K562 (cell line): ENCODE data around the gene PAFAH2. TPM values are rescaled to one million over a fixed set of nuclear protein-coding genes. Genes with fewer than 3 reads are reported as not detected.

Source experiments
- ATAC-seq: fragments of 200-7000 bp; cut with Tn5 transposase; 3 replicates; pipeline ENCODE4 v1.9.1; 2020; ENCODE audit warnings: moderate library complexity
- BruUV-seq: library from RNA; stranded (reverse); fragments of 400-500 nt; replicated peaks from 2 replicates; lab custom pipeline; 2021; lab: Mats Ljungman, UMichigan
- CTCF ChIA-PET: fragments of 300-600 bp; formaldehyde crosslinking; extraction: SDS; loops from one replicate; lab custom pipeline; 2021; ENCODE audit warnings: low intra/inter-chr PET ratio; lab: Yijun Ruan, JAX
- POLR2A ChIA-PET: fragments of 300-600, 350-650 bp; sonication (Branson Sonifier 250); formaldehyde crosslinking; extraction: SDS; loops from one replicate; lab custom pipeline; 2021; ENCODE audit warnings: antibody characterized with exemption, inconsistent platforms; lab: Yijun Ruan, JAX
- DNase-seq, 4 experiments: peaks; one replicate each; pipeline versions ENCODE4 v3.0.0 to v3.0.0-alpha.2; 2011 to 2018; ENCODE audit warnings: low spot score in 3 of 4, mixed read lengths in 3 of 4; ENCODE audit errors: extremely low read depth in 1 of 4
- FAIRE-seq: peaks from 2 replicates; lab custom pipeline; 2011; peaks lifted over from hg19 to GRCh38; lab: Jason Lieb, UNC
- H2AFZ ChIP-seq: 2 replicates; pipeline ENCODE4 v1.6.0; 2011; ENCODE audit warnings: low read depth, low read length, control low read depth, inconsistent platforms
- H3K27ac ChIP-seq: fragments of 200-600 bp; 3 replicates; pipeline ENCODE4 v1.8.0; 2011; ENCODE audit warnings: low read depth, mild to moderate bottlenecking, control low read depth, inconsistent platforms, low read length, moderate library complexity, mixed read lengths; ENCODE audit errors: extremely low read depth
- H3K27me3 ChIP-seq, 2 experiments: fragments of 300-600 bp in 1 of 2; 2 replicates in 1 of 2; 3 replicates in 1 of 2; pipeline versions ENCODE4 v1.6.0 to v1.8.0; 2011; ENCODE audit warnings: inconsistent platforms in 2 of 2, low read length in 2 of 2, mild to moderate bottlenecking in 1 of 2, mixed read lengths in 1 of 2, moderate library complexity in 1 of 2; ENCODE audit not compliant: control insufficient read depth in 2 of 2, insufficient read depth in 2 of 2
- H3K36me3 ChIP-seq: fragments of 300-600 bp; 3 replicates; pipeline ENCODE4 v1.8.0; 2011; ENCODE audit warnings: mild to moderate bottlenecking, low read length, inconsistent platforms; ENCODE audit not compliant: control insufficient read depth, insufficient read depth
- H3K4me1 ChIP-seq, 2 experiments: fragments of 200-600 bp in 1 of 2; replicated peaks in 1 of 2; 2 replicates in 1 of 2; 3 replicates in 1 of 2; pipeline versions ENCODE4 v1.5.1 to v1.8.0; 2011; ENCODE audit warnings: inconsistent platforms in 2 of 2, low read length in 2 of 2, mild to moderate bottlenecking in 1 of 2, mixed read lengths in 1 of 2, moderate library complexity in 1 of 2; ENCODE audit not compliant: control insufficient read depth in 2 of 2, insufficient read depth in 2 of 2
- H3K4me2 ChIP-seq: 2 replicates; pipeline ENCODE4 v1.6.1; 2011; ENCODE audit warnings: low read length, control low read depth, inconsistent platforms, mixed read lengths; ENCODE audit not compliant: insufficient read depth
- H3K4me3 ChIP-seq: fragments of 200-600 bp; sonication (generic), shearing (Covaris generic); 2 replicates; pipeline ENCODE4 v1.5.1; 2016; ENCODE audit warnings: control low read depth, inconsistent platforms
- H3K79me2 ChIP-seq: fragments of 200-600 bp; 3 replicates; pipeline ENCODE4 v1.8.0; 2011; ENCODE audit warnings: low read length, inconsistent platforms; ENCODE audit not compliant: control insufficient read depth, insufficient read depth
- H3K9ac ChIP-seq, 2 experiments: 2 replicates each; pipeline versions ENCODE4 v1.6.0 to v1.6.1; 2011; ENCODE audit warnings: low read depth in 2 of 2, low read length in 2 of 2, control low read depth in 1 of 2, inconsistent platforms in 1 of 2, mild to moderate bottlenecking in 1 of 2, mixed read lengths in 1 of 2; ENCODE audit not compliant: insufficient read depth in 1 of 2
- H3K9me1 ChIP-seq: one replicate; pipeline ENCODE4 v1.6.0; 2011; ENCODE audit warnings: inconsistent platforms, mild to moderate bottlenecking, low read length, moderate library complexity; ENCODE audit not compliant: control insufficient read depth, insufficient read depth
- H3K9me3 ChIP-seq: replicated peaks from 2 replicates; pipeline ENCODE4 v1.5.1; 2011; ENCODE audit warnings: low read depth, low read length, inconsistent platforms; ENCODE audit not compliant: control insufficient read depth, insufficient read depth
- H4K20me1 ChIP-seq: replicated peaks from 2 replicates; pipeline ENCODE4 v1.6.1; 2011; ENCODE audit warnings: low read length, inconsistent platforms, mixed read lengths; ENCODE audit not compliant: control insufficient read depth, insufficient read depth
- ETV5 ChIP-seq: sonication (generic); formaldehyde crosslinking; IDR thresholded peaks from 2 replicates; pipeline ENCODE4 v1.4.0; 2020; ENCODE audit warnings: low read depth, mild to moderate bottlenecking, missing genetic modification reagents
- FOS ChIP-seq: IDR thresholded peaks from 3 replicates; pipeline ENCODE4 v1.6.1; 2011; ENCODE audit not compliant: insufficient read length; ENCODE audit errors: extremely low read depth
- NR2F6 ChIP-seq: fragments of 450-650 bp; formaldehyde crosslinking; IDR thresholded peaks from 2 replicates; pipeline ENCODE4 v1.4.0; 2020; ENCODE audit warnings: mild to moderate bottlenecking
- POLR2AphosphoS5 ChIP-seq: IDR thresholded peaks from 2 replicates; pipeline ENCODE4 v1.6.1; 2011; ENCODE audit warnings: mild to moderate bottlenecking, low read depth, low read length, moderate library complexity; ENCODE audit not compliant: control insufficient read depth, insufficient read depth
- POU5F1 ChIP-seq: fragments of 150-350 bp; IDR thresholded peaks from 2 replicates; pipeline ENCODE4 v1.6.1; 2014; ENCODE audit warnings: borderline replicate concordance, low read length, low read depth, mild to moderate bottlenecking; ENCODE audit not compliant: partially characterized antibody
- YY1 ChIP-seq, 3 experiments: IDR thresholded peaks; 2 replicates each; pipeline ENCODE4 v1.6.1; 2011; ENCODE audit warnings: low read length in 2 of 3, mild to moderate bottlenecking in 2 of 3, moderate library complexity in 2 of 3, borderline replicate concordance in 1 of 3, control low read depth in 1 of 3, low read depth in 1 of 3; ENCODE audit not compliant: insufficient read depth in 3 of 3, insufficient replicate concordance in 2 of 3, control insufficient read depth in 1 of 3, insufficient read length in 1 of 3; ENCODE audit errors: extremely low read depth in 1 of 3
- ZNF174 ChIP-seq: fragments of 250-450 bp; sonication (Bioruptor Pico); IDR thresholded peaks from 2 replicates; pipeline ENCODE4 v1.4.0; 2020; ENCODE audit warnings: mild to moderate bottlenecking
- ZNF830 ChIP-seq: fragments of 250-450 bp; sonication (Bioruptor Pico); IDR thresholded peaks from 2 replicates; pipeline ENCODE4 v1.5.0; 2021; ENCODE audit warnings: mild to moderate bottlenecking
- WGBS: fragments of 100-300 bp; shearing (Covaris generic); methylation state at CpG from one replicate; pipeline ENCODE4 v1.1.6; 2016; ENCODE audit warnings: low coverage, mixed read lengths; ENCODE audit not compliant: insufficient coverage; ENCODE audit errors: missing lambda C conversion rate; 5-methylcytosine and 5-hydroxymethylcytosine counted together
- in situ Hi-C: fragments of 300-500 bp; cut with MboI; formaldehyde crosslinking; loops from 4 replicates; pipeline ENCODE4 v1.15.0; 2018; ENCODE audit warnings: inconsistent platforms, mixed read lengths
- intact Hi-C: fragments of 100-400 bp; cut with micrococcal nuclease; formaldehyde crosslinking; loops from 2 replicates; pipeline ENCODE4 v1.14.2; 2022
- polyA plus RNA-seq, 8 experiments: library from polyadenylated mRNA; depleted of rRNA in 4 of 8; stranded (reverse) in 5 of 8; unstranded in 3 of 8; fragments of >200 nt; fragmentation: Nextera tagmentation in 2 of 8; fragmentation: Illumina TruSeq in 1 of 8; extraction: Ambion mirVana in 2 of 8; extraction: Trizol in 1 of 8; gene quantifications; 2 replicates each; pipeline versions ENCODE4 v1.2.1 to v1.2.3, GENCODE V29; 2011 to 2014; ENCODE audit warnings: inconsistent platforms in 1 of 8, missing spikeins in 1 of 8
- total RNA-seq, 7 experiments: library from RNA; depleted of rRNA in 6 of 7; stranded (reverse); fragments of >200 nt in 6 of 7; fragmentation: Illumina TruSeq in 2 of 7; extraction: Trizol in 2 of 7; gene quantifications; 2 replicates each; pipeline versions ENCODE4 v1.2.1 to v1.2.3, GENCODE V29; 2011 to 2021; ENCODE audit warnings: low replicate concordance in 1 of 7
- TF ChIP-seq, protein P1 (sequence below): fragments of 450-650 bp; IDR thresholded peaks from 2 replicates; pipeline ENCODE4 v1.7.1; 2018; ENCODE audit warnings: mild to moderate bottlenecking, low read depth; ENCODE audit not compliant: partially characterized antibody
- TF ChIP-seq, protein P2 (sequence below): fragments of 450-650 bp; formaldehyde crosslinking; IDR thresholded peaks from 2 replicates; pipeline ENCODE4 v1.4.0; 2020; ENCODE audit warnings: mild to moderate bottlenecking
- TF ChIP-seq, protein P3 (sequence below): fragments of 450-650 bp; IDR thresholded peaks from 2 replicates; pipeline ENCODE4 v1.6.1; 2016; ENCODE audit warnings: antibody characterized with exemption
- TF ChIP-seq, protein P4 (sequence below): fragments of 200-800 bp; sonication (Bioruptor generic); IDR thresholded peaks from 2 replicates; pipeline ENCODE4 v1.6.1; 2017; ENCODE audit warnings: missing genetic modification characterization, missing compliant biosample characterization
- TF ChIP-seq, protein P5 (sequence below), 2 experiments: fragments of 450-650 bp in 1 of 2; sonication (generic) in 1 of 2; formaldehyde crosslinking; conservative IDR thresholded peaks; 2 replicates each; pipeline versions ENCODE4 v1.4.0 to v1.8.1; 2020 to 2022; ENCODE audit warnings: mild to moderate bottlenecking in 1 of 2, missing genetic modification reagents in 1 of 2

Gene PAFAH2
- total and polyA plus RNA-seq, 9 of the 15 experiments (the other 6 are each of a cell fraction or from before 2014, with no cell fraction given), result 4.2 to 10.9 (median 6.8) TPM

DNA sequence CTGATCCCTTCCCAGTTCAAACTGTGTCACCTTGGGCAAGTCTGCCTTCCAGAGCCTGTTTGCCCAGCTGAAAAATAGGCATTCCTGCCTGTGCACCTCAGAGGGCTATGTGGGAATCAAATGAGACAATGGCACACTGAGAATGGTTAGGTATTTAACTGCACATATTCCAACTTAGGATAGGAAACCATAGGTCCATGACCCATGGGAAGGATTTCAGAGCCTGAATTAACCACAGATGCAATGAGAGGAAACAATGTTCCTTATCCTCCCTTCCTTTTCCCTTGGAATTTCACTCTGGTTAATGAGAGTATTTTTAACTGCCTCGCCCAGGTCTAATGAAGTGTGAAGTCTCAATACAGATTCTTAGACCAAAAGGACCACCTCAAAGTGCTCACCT, 12.7 kb downstream of the PAFAH2 start:
- intact Hi-C loops, result no loop called here
- peaks cover 0 to under 1% of the 10 kb centered on the region in 2 experiments; a peak in 1 of 5 replicates for H3K4me1 ChIP-seq
- DNase-seq (no peak), ATAC-seq (no peak), FAIRE-seq (no peak)
- H2AFZ ChIP-seq, result no peak overlapping the region
- H3K27ac ChIP-seq, result no peak overlapping the region
- TF ChIP-seq, protein P1, sequence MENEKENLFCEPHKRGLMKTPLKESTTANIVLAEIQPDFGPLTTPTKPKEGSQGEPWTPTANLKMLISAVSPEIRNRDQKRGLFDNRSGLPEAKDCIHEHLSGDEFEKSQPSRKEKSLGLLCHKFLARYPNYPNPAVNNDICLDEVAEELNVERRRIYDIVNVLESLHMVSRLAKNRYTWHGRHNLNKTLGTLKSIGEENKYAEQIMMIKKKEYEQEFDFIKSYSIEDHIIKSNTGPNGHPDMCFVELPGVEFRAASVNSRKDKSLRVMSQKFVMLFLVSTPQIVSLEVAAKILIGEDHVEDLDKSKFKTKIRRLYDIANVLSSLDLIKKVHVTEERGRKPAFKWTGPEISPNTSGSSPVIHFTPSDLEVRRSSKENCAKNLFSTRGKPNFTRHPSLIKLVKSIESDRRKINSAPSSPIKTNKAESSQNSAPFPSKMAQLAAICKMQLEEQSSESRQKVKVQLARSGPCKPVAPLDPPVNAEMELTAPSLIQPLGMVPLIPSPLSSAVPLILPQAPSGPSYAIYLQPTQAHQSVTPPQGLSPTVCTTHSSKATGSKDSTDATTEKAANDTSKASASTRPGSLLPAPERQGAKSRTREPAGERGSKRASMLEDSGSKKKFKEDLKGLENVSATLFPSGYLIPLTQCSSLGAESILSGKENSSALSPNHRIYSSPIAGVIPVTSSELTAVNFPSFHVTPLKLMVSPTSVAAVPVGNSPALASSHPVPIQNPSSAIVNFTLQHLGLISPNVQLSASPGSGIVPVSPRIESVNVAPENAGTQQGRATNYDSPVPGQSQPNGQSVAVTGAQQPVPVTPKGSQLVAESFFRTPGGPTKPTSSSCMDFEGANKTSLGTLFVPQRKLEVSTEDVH, result no peak
- TF ChIP-seq NR2F6 (CRISPR knock-in tag) (no peak), ZNF830 (no peak), ZNF174 (CRISPR knock-in tag) (no peak), ETV5 (CRISPR knock-in tag) (no peak), FOS (no peak), POLR2AphosphoS5 (no peak), YY1 (IDR thresholded peaks at IDR 0.05; ENCODE audit: borderline replicate concordance in 1 of 3, control insufficient read depth in 1 of 3, extremely low read depth in 1 of 3, insufficient read depth in 3 of 3, insufficient read length in 1 of 3, insufficient replicate concordance in 2 of 3, low read depth in 1 of 3, low read length in 2 of 3) (no peak), POU5F1 (no peak)
- TF ChIP-seq, protein P2, sequence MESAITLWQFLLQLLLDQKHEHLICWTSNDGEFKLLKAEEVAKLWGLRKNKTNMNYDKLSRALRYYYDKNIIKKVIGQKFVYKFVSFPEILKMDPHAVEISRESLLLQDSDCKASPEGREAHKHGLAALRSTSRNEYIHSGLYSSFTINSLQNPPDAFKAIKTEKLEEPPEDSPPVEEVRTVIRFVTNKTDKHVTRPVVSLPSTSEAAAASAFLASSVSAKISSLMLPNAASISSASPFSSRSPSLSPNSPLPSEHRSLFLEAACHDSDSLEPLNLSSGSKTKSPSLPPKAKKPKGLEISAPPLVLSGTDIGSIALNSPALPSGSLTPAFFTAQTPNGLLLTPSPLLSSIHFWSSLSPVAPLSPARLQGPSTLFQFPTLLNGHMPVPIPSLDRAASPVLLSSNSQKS (CRISPR knock-in tag), result no peak
- TF ChIP-seq, protein P3, sequence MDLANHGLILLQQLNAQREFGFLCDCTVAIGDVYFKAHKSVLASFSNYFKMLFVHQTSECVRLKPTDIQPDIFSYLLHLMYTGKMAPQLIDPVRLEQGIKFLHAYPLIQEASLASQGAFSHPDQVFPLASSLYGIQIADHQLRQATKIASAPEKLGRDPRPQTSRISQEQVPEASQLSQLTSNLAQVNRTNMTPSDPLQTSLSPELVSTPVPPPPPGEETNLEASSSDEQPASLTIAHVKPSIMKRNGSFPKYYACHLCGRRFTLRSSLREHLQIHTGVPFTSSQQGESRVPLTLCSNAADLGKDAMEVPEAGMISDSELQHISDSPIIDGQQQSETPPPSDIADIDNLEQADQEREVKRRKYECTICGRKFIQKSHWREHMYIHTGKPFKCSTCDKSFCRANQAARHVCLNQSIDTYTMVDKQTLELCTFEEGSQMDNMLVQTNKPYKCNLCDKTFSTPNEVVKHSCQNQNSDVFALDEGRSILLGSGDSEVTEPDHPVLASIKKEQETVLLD, result no peak
- TF ChIP-seq, protein P4, sequence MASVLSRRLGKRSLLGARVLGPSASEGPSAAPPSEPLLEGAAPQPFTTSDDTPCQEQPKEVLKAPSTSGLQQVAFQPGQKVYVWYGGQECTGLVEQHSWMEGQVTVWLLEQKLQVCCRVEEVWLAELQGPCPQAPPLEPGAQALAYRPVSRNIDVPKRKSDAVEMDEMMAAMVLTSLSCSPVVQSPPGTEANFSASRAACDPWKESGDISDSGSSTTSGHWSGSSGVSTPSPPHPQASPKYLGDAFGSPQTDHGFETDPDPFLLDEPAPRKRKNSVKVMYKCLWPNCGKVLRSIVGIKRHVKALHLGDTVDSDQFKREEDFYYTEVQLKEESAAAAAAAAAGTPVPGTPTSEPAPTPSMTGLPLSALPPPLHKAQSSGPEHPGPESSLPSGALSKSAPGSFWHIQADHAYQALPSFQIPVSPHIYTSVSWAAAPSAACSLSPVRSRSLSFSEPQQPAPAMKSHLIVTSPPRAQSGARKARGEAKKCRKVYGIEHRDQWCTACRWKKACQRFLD, result no peak
- TF ChIP-seq, protein P5, sequence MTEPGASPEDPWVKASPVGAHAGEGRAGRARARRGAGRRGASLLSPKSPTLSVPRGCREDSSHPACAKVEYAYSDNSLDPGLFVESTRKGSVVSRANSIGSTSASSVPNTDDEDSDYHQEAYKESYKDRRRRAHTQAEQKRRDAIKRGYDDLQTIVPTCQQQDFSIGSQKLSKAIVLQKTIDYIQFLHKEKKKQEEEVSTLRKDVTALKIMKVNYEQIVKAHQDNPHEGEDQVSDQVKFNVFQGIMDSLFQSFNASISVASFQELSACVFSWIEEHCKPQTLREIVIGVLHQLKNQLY (CRISPR knock-in tag; conservative IDR thresholded peaks at IDR 0.05), result no peak
- no peak overlapping the region for H3K4me3 ChIP-seq
- no peaks in the 10 kb centered on the region for H3K27me3 ChIP-seq
- WGBS, result 78% methylated on average over 1 of the region's 1 CpG
- no peaks in the 10 kb centered on the region for H3K9me3 ChIP-seq
- peaks cover 45% of the 10 kb centered on the region for H3K36me3 ChIP-seq
- no peak overlapping the region for H3K9ac ChIP-seq
- H3K79me2 ChIP-seq, result no peaks in the 10 kb centered on the region
- ChIA-PET CTCF (interaction anchor here (0.5 kb wide), 1 partner anchor 43 kb away, joined by 5 read pairs; no protein-coding TSS in a partner anchor), POLR2A (no interaction called here)
- BruUV-seq, result no TSS peak
- H3K9me1 ChIP-seq, result no peaks in the 10 kb centered on the region
- H3K4me2 ChIP-seq, result no peak overlapping the region
- in situ Hi-C loops, result no loop called here
- no peaks in the 10 kb centered on the region for H4K20me1 ChIP-seq
